ENCODE measurements around the gene ADCY9.
"Not testable (repeated sequence)": the region's sequence is repeated elsewhere in the genome, so short reads cannot be mapped to it uniquely, and the experiment has no call there.

The ADCY9 gene

GRCh38 chr16:4116325-4117249 is at the start of gene ADCY9:
Gene ADCY9, minus strand, starts transcription at chr16:4116442. Its CDS starts 1,000 bp downstream, at chr16:4115442.
- Mint-ChIP-seq H3K27me3 (ENCODE audit: low read depth) (peaks cover 18% of the 10 kb centered on the region), H3K4me1 (ENCODE audit: low read depth) (peaks cover 37% of the 10 kb centered on the region), H3K4me3 (peak within 1 kb of the TSS; percentile 81), H3K27ac (peak within 1 kb of the TSS; percentile 49), H3K36me3 (ENCODE audit: low read depth) (peaks cover 14% of the 10 kb centered on the region), H3K9me3 (no peaks in the 10 kb centered on the region)

GRCh38 chr16:4160658-4161430 is 44.6 kb upstream of the ADCY9 start:
- Mint-ChIP-seq H3K27ac (no peak overlapping the region), H3K27me3 (ENCODE audit: low read depth) (no peaks in the 10 kb centered on the region), H3K4me3 (no peak overlapping the region), H3K36me3 (ENCODE audit: low read depth) (no peaks in the 10 kb centered on the region), H3K4me1 (ENCODE audit: low read depth) (peaks cover 5% of the 10 kb centered on the region), H3K9me3 (no peaks in the 10 kb centered on the region)

GRCh38 chr16:4159726-4160125 is 43.5 kb upstream of the ADCY9 start:
- Mint-ChIP-seq H3K4me1 (ENCODE audit: low read depth) (peaks cover 5% of the 10 kb centered on the region), H3K27me3 (ENCODE audit: low read depth) (peaks cover 3% of the 10 kb centered on the region), H3K4me3 (no peak overlapping the region), H3K27ac (no peak overlapping the region), H3K36me3 (ENCODE audit: low read depth) (no peaks in the 10 kb centered on the region), H3K9me3 (no peaks in the 10 kb centered on the region)

GRCh38 chr16:4158143-4159093 is 42.2 kb upstream of the ADCY9 start:
- peaks cover 5% of the 10 kb centered on the region for H3K4me1 Mint-ChIP-seq (ENCODE audit: low read depth)

GRCh38 chr16:4157376-4157825 is 41.2 kb upstream of the ADCY9 start:
- Mint-ChIP-seq H3K4me3 (no peak overlapping the region), H3K27ac (no peak overlapping the region), H3K27me3 (ENCODE audit: low read depth) (peaks cover 3% of the 10 kb centered on the region), H3K4me1 (ENCODE audit: low read depth) (peaks cover 5% of the 10 kb centered on the region), H3K36me3 (ENCODE audit: low read depth) (no peaks in the 10 kb centered on the region), H3K9me3 (no peaks in the 10 kb centered on the region)

More at GRCh38 chr16:4158143-4159093, 42.2 kb upstream of the ADCY9 start:
- H3K36me3 Mint-ChIP-seq (ENCODE audit: low read depth): no peaks in the 10 kb centered on the region
- no peaks in the 10 kb centered on the region for H3K9me3 Mint-ChIP-seq
- H3K27ac Mint-ChIP-seq: no peak overlapping the region
- H3K4me3 Mint-ChIP-seq: no peak overlapping the region
- peaks cover 3% of the 10 kb centered on the region for H3K27me3 Mint-ChIP-seq (ENCODE audit: low read depth)

GRCh38 chr16:4156503-4156902 is 40.3 kb upstream of the ADCY9 start:
- H3K9me3 Mint-ChIP-seq; H3K27ac Mint-ChIP-seq; H3K27me3 Mint-ChIP-seq (ENCODE audit: low read depth): not testable (repeated sequence)

GRCh38 chr16:4153364-4153763 is 37.1 kb upstream of the ADCY9 start:
- H3K36me3 Mint-ChIP-seq (ENCODE audit: low read depth); H3K27me3 Mint-ChIP-seq (ENCODE audit: low read depth); H3K9me3 Mint-ChIP-seq; H3K4me1 Mint-ChIP-seq (ENCODE audit: low read depth); H3K4me3 Mint-ChIP-seq; H3K27ac Mint-ChIP-seq: not testable (repeated sequence)

More at GRCh38 chr16:4156503-4156902, 40.3 kb upstream of the ADCY9 start:
- H3K4me1 Mint-ChIP-seq (ENCODE audit: low read depth); H3K4me3 Mint-ChIP-seq; H3K36me3 Mint-ChIP-seq (ENCODE audit: low read depth): not testable (repeated sequence)

GRCh38 chr16:4152267-4152666 is 36.0 kb upstream of the ADCY9 start:
- Mint-ChIP-seq H3K4me1 (ENCODE audit: low read depth) (no peaks in the 10 kb centered on the region), H3K36me3 (ENCODE audit: low read depth) (no peaks in the 10 kb centered on the region), H3K4me3 (no peak overlapping the region), H3K27me3 (ENCODE audit: low read depth) (peaks cover 3% of the 10 kb centered on the region), H3K9me3 (no peaks in the 10 kb centered on the region), H3K27ac (no peak overlapping the region)

- Mint-ChIP-seq H3K36me3 (ENCODE audit: low read depth) (no peaks in the 10 kb centered on the region), H3K4me1 (ENCODE audit: low read depth) (peaks cover 14% of the 10 kb centered on the region), H3K4me3 (no peak overlapping the region), H3K27ac (no peak overlapping the region), H3K27me3 (ENCODE audit: low read depth) (no peaks in the 10 kb centered on the region), H3K9me3 (no peaks in the 10 kb centered on the region)
Measured at GRCh38 chr16:4147236-4147635, 31.0 kb upstream of the ADCY9 start.

GRCh38 chr16:4142268-4142667 is 26.0 kb upstream of the ADCY9 start:
- H3K4me1 Mint-ChIP-seq (ENCODE audit: low read depth): peaks cover 34% of the 10 kb centered on the region
- H3K9me3 Mint-ChIP-seq: peaks cover 9% of the 10 kb centered on the region
- peaks cover 3% of the 10 kb centered on the region for H3K27me3 Mint-ChIP-seq (ENCODE audit: low read depth)
- peak overlapping the region; percentile 73 for H3K27ac Mint-ChIP-seq
- H3K36me3 Mint-ChIP-seq (ENCODE audit: low read depth): no peaks in the 10 kb centered on the region
- peak overlapping the region; percentile 28 for H3K4me3 Mint-ChIP-seq

- no peak overlapping the region for H3K27ac Mint-ChIP-seq
- peaks cover 35% of the 10 kb centered on the region for H3K4me1 Mint-ChIP-seq (ENCODE audit: low read depth)
- peaks cover 9% of the 10 kb centered on the region for H3K9me3 Mint-ChIP-seq
Measured at GRCh38 chr16:4141604-4142003, 25.4 kb upstream of the ADCY9 start.

GRCh38 chr16:4140652-4141051 is 24.4 kb upstream of the ADCY9 start:
- Mint-ChIP-seq H3K4me3 (no peak overlapping the region), H3K27ac (peak overlapping the region; percentile 70), H3K9me3 (peaks cover 9% of the 10 kb centered on the region), H3K36me3 (ENCODE audit: low read depth) (no peaks in the 10 kb centered on the region), H3K27me3 (ENCODE audit: low read depth) (peaks cover 4% of the 10 kb centered on the region), H3K4me1 (ENCODE audit: low read depth) (peaks cover 35% of the 10 kb centered on the region)

More at GRCh38 chr16:4141604-4142003, 25.4 kb upstream of the ADCY9 start:
- H3K4me3 Mint-ChIP-seq: no peak overlapping the region
- peaks cover 4% of the 10 kb centered on the region for H3K27me3 Mint-ChIP-seq (ENCODE audit: low read depth)
- H3K36me3 Mint-ChIP-seq (ENCODE audit: low read depth): no peaks in the 10 kb centered on the region

GRCh38 chr16:4139968-4140367 is 23.7 kb upstream of the ADCY9 start:
- H3K4me1 Mint-ChIP-seq (ENCODE audit: low read depth): peaks cover 35% of the 10 kb centered on the region
- H3K27ac Mint-ChIP-seq: peak overlapping the region; percentile 17
- peaks cover 4% of the 10 kb centered on the region for H3K27me3 Mint-ChIP-seq (ENCODE audit: low read depth)
- peaks cover 9% of the 10 kb centered on the region for H3K9me3 Mint-ChIP-seq
- no peak overlapping the region for H3K4me3 Mint-ChIP-seq
- H3K36me3 Mint-ChIP-seq (ENCODE audit: low read depth): no peaks in the 10 kb centered on the region

- H3K4me1 Mint-ChIP-seq (ENCODE audit: low read depth): peaks cover 30% of the 10 kb centered on the region
- H3K9me3 Mint-ChIP-seq: peaks cover 9% of the 10 kb centered on the region
- no peak overlapping the region for H3K27ac Mint-ChIP-seq
- no peaks in the 10 kb centered on the region for H3K36me3 Mint-ChIP-seq (ENCODE audit: low read depth)
- no peak overlapping the region for H3K4me3 Mint-ChIP-seq
- H3K27me3 Mint-ChIP-seq (ENCODE audit: low read depth): peaks cover 8% of the 10 kb centered on the region
Measured at GRCh38 chr16:4138713-4139112, 22.5 kb upstream of the ADCY9 start.
